Activated CD8-positive, alpha-beta memory T cell treated with anti-CD3 and anti-CD28 coated beads for 1 hour (primary cell): ENCODE results near the gene HCRT.
"Not testable (repeated sequence)": the region's sequence is repeated elsewhere in the genome, so short reads cannot be mapped to it uniquely, and the experiment has no call there.

Experiments used
- DNase-seq, 2 donors: peaks; one replicate each; pipeline ENCODE4 v3.0.0-alpha.2; 2020; ENCODE audit warnings: low read depth in 1 of 2; ENCODE audit errors: extremely low read depth in 1 of 2

Gene HCRT

DNA sequence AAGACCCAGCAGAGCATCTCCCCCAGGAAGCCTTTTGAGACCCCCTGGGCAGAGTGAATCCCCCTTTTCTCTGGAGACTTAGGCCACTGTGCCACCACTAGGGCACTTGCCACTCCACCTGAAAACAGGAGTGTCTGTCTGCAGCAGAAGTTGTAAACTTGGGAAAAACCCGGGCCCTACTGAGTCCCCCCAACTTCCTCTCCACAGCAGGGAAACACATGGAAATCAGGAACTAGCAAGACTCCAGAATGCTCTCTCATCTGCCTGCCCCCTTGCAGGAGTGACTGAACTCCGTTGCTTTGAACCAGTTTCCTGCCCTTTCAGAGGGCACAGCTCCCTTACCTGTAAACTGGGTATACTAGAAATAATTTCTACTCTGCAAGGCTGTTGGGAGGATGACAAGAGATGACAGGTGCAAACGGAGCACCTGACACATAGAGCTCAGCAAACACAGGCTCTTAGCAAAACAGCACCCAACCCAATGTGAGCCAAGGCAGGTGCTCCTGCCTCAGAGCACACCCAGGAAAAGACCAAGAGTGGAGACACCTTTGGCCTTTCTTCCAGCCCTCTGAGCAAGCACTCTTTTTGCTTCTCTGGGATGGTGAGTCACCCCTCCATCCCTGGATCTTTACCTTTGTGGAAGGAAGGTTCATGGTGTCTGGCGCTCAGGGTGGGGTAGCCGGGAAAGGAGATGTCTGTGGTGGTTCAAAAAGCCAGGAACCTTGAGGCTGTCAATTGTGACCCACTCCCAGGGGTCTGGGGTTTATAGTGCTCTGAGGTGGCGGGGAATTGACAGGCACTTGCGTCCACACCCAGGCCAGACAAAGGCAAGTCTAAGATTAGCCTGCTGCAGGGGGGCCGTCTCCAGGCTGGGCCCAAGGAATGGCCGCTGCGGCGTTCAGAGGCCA is at the start of gene HCRT:
HCRT (minus strand) TSS at position 740 of the 908 bp plus-strand sequence; CDS start at position 653, 87 bp downstream.
- DNase-seq: no peak

DNA sequence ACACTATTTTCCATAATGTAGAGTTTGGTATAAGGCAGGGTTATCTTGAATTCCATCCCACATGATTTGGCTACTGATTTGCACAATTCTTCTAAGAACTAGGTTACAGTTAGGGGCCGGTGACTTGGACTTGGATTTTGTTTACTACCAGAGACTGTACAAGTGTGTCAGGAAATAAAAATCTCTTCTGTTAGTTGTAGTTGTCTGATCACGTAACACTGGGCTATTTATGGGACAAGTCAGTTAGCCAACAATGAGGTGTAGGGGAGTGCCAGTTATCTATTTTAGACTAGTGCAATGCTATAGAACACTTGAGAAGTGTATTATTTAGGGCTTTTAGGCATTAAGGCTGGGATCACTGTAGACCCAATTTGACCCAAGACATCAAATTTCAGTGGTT is 48.7 kb upstream of the HCRT start:
- DNase-seq: no peak

- no peak for DNase-seq
Observed at GRCh38 chr17:42233156-42233555, 47.9 kb upstream of the HCRT start.

DNA sequence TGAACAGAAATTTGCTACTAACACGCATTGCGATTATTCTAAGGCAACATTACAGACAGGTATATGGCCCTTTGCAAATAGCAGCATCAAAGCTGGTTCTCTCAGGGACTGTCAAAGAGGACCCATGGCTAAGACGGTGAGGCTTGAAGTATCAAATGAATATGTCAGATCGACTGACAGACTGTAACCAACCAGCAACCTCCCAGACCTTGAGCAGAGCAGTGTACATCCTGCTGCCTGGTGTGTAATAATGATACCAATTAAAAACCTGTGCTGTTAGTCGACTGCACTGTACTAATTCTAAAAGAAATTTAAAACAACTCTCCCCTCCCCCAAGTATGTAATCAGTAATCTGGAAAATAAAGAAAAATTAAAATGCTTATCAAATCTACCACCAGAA is 45.0 kb upstream of the HCRT start:
- DNase-seq: no peak

DNA sequence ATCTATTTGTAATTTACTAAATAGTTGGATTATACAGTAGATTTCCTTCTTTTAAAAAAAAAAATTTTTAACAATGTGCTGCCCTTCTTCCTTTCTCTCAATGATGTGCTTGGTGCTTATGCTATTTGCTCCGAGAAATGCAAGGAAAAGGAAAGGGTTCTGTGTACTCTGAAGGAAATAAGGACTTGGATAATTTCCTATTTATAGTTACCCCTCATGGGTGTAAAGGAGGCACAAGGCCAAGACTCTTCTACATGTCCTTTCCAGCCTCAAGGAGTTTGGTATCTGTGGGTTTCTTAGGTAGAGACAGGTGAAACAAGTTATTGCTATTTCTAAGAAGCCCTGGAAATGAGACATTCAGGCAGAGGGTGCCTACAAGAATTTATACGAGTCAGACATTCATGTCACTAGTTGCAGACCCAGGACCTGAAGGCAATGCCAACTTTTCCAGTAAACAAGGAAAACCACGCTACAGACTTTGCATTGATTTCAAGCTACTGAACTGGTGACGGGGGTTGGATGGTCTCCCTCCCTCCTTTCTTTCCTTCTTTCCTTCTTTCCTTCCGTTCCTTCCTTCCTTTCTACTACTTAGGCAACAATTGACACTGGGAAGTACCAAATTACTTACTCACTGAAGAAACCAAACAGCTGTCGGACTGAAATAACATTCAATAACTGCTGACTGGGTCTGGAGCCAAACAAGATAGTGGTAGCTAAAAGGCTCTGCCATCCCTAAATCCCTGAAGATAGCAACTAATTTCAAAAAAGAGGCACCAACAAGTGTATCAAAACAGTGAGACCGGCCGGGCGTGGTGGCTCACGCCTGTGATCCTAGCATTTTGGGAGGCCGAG is 42.8 kb upstream of the HCRT start:
- DNase-seq: no peak

GRCh38 chr17:42225646-42226045 is 40.4 kb upstream of the HCRT start:
- no peak for DNase-seq

GRCh38 chr17:42224651-42225050 is 39.4 kb upstream of the HCRT start:
- no peak for DNase-seq

- peak; percentile 30 to 41 for DNase-seq
Observed at GRCh38 chr17:42221886-42222745, 36.9 kb upstream of the HCRT start.

- not testable (repeated sequence) for DNase-seq
Observed at GRCh38 chr17:42219280-42219679, 34.0 kb upstream of the HCRT start.

DNA sequence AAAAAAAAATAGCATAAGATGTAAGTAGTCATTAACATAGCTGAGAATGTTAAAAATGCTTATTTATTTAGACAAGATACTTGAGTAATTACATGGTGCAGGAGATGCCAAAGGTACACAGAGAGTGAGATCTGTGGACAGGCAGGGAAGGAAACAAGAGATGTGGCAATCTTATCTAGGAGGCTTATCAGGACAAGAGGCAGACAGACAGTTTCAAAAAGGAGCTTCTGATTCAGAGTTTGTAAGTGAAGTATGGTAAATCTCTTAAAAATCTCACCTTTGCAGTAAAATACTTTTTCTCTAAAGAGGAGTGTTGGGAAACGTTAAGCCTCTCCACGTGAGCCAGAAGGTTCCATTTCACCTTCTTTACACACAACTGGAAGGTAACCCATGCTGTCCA is 28.9 kb upstream of the HCRT start:
- DNase-seq: no peak

DNA sequence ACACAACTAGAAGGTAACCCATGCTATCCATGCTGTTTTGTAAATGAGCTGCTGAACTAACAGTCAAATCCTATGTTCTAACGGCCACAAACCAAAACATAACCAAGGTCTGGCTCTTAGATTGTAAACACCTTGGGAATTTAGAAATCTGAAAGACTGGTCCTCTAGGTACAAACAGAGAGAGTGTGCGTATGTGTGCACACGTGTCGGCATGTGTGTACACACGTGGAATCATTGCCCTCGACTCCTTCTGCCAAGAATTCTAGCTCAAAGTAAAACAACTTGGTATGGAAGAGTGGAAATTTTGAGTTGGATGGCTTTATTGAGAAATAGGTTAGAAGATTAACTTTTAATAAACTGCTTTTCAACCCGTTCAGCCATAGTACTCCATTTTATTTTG is 27.1 kb upstream of the HCRT start:
- no peak for DNase-seq

GRCh38 chr17:42211921-42212341 is 26.7 kb upstream of the HCRT start:
- DNase-seq: not testable (repeated sequence)

DNA sequence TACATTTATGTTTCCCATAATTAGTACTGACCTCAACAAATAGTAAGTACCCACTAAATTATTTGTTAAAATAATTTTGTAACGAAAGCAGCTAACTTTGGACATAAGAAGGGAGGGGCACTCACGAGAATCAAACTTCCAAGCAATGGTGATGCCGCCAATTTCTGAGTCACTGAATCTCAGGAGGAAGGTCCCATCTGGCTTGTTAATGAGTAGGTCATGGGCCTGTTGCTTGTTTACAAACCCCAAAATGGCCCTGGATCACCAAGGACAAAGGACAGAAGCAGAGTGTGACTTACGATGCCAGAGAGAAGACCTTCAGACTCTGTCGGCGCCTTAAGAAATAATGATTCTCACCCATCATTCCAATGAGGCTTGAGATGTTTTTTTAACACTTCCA is 24.8 kb upstream of the HCRT start:
- no peak for DNase-seq

DNA sequence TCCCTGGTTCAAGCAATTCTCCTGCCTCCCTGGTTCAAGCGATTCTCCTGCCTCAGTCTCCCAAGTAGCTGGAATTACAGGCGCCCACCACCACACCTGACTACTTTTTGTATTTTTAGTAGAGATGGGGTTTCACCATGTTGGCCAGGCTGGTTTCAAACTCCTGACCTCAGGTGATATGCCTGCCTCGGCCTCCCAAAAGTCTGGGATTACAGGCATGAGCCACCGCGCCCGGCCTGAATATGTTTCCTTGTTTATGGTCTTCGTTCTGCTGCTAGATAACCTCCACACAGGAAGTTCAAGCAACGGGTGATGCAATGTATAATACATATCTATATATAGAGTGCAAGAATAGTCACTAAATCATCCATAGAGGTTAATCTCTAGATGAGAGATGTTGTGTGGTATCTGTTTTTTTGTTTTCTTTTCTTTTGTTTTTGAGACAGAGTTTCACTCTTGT is 20.9 kb upstream of the HCRT start:
- not testable (repeated sequence) for DNase-seq

DNA sequence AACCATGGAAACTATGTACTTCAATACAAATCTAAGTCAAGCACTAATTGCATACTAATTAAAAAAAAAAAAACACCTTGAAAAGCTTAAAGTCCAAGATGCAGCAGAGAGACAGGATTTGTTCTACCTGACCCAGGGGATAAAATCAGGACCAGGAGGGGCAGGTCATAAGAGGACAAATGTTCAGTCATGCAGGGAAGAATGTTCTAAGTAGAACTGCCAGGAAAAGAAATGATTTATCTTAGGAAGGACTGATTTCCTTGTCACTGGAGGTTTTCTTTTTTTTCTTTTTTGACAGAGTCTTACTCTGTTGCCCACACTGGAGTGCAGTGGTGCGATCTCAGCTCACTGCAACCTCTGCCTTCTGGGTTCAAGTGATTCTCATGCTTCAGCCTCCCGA is 18.1 kb upstream of the HCRT start:
- DNase-seq: no peak

GRCh38 chr17:42202696-42203095 is 17.4 kb upstream of the HCRT start:
- no peak for DNase-seq

GRCh38 chr17:42202159-42202558 is 16.9 kb upstream of the HCRT start:
- no peak for DNase-seq

DNA sequence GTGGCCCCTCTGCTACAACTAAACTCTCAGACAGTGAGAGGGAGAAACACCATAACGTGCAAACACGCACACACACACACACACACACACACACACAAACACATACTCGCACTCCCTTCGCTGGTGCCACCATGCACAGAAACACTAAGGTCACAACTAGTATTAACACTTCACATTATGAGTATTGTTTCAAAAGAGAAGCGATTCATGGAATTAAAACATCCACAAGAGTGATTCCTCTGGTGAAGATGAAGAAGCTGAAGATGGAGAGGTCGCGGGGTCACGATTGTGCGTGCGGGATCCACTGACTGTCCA is 16.2 kb upstream of the HCRT start:
- no peak for DNase-seq

DNA sequence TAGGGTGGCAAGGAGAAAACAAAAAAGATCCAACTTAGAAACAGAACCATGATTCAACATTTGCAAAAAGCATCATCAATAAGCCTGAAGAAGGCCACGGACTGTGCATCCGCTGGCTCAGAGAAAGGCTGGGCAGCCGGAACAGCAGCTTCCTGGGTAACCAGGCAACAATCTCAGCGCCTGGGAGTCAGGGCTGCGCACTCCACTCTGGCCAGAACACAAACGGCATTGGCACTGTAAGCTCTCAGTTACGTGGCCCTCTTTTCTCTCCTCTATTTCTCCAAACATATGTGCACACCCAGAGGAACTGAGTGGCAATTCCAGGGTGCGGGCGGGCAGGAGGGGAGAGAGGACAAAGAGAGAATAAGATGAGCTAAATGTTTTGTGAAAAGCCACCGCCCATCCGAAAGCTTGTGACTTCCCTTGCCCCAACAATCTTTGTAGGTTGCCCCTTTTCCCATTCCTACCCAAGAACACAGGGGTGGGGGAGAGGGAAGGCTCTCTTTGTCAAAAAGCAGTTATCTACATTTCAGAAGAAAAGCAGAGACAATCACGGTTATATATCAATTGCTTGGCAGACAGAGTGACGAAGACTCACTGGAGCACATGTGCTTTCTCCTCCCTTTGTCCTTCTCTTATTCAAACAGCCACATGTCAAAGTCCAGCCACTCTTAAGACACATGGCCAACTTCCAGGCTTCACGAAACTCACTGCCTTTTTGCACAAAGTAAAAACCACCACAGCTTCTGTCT is 15.6 kb upstream of the HCRT start:
- no peak for DNase-seq

- DNase-seq: no peak
Observed at GRCh38 chr17:42199416-42200011, 14.3 kb upstream of the HCRT start.
